Activated T-cell treated with anti-CD3 and anti-CD28 coated beads, Interleukin-2, amount 50 U/mL, for 72 hours (primary cell): ENCODE results near the gene CDH5. TPM values are rescaled to one million over a fixed set of nuclear protein-coding genes. Genes with fewer than 3 reads are reported as not detected.

Experiments used
- ATAC-seq, 2 donors: fragments of 150-1000 bp; cut with Tn5 transposase; replicated peaks in 1 of 2; 2 replicates each; pipeline ENCODE4 v1.10.0; 2021; ENCODE audit warnings: moderate library complexity in 2 of 2, mild to moderate bottlenecking in 1 of 2
- DNase-seq, 2 donors: peaks; one replicate each; pipeline ENCODE4 v3.0.0; 2021 to 2022; ENCODE audit warnings: mixed read lengths in 1 of 2
- H3K27ac Mint-ChIP-seq: one replicate; pipeline ENCODE4 v1.8.0; 2022; ENCODE audit warnings: mild to moderate bottlenecking, moderate library complexity, mixed read lengths
- H3K27me3 Mint-ChIP-seq: one replicate; pipeline ENCODE4 v1.8.0; 2022; ENCODE audit warnings: low read depth, mixed read lengths
- H3K36me3 Mint-ChIP-seq, 2 donors: one replicate each; pipeline ENCODE4 v1.8.0; 2022; ENCODE audit warnings: mixed read lengths in 2 of 2, mild to moderate bottlenecking in 1 of 2; ENCODE audit not compliant: insufficient read depth in 2 of 2
- H3K4me1 Mint-ChIP-seq: one replicate; pipeline ENCODE4 v1.8.0; 2022; ENCODE audit warnings: low read depth, mixed read lengths
- H3K4me3 Mint-ChIP-seq, 2 donors: one replicate each; pipeline ENCODE4 v1.8.0; 2022; ENCODE audit warnings: mild to moderate bottlenecking in 2 of 2, mixed read lengths in 2 of 2, moderate library complexity in 2 of 2
- H3K9me3 Mint-ChIP-seq, 2 donors: one replicate each; pipeline ENCODE4 v1.8.0; 2022; ENCODE audit warnings: mixed read lengths in 2 of 2
- total RNA-seq, 2 donors: library from RNA; stranded (reverse); gene quantifications; one replicate each; pipeline ENCODE4 v1.2.3, GENCODE V29; 2022

The CDH5 gene
- total RNA-seq, 2 donors from 2014 or later = not detected

- DNase-seq = no peak
- Mint-ChIP-seq H3K27me3 (no peaks in the 10 kb centered on the region), H3K4me3 (no peak overlapping the region), H3K4me1 (no peaks in the 10 kb centered on the region), H3K9me3 (no peaks in the 10 kb centered on the region), H3K36me3 (no peaks in the 10 kb centered on the region), H3K27ac (no peak overlapping the region)
- no peak for ATAC-seq
Measured at GRCh38 chr16:66372078-66372897, 5.8 kb downstream of the CDH5 start.

GRCh38 chr16:66372898-66373155 lies 6.3 kb downstream of the CDH5 start:
- H3K4me3 Mint-ChIP-seq = no peak overlapping the region
- H3K27ac Mint-ChIP-seq = no peak overlapping the region
- ATAC-seq (no peak), DNase-seq (no peak)
- no peaks in the 10 kb centered on the region for H3K4me1 Mint-ChIP-seq
- H3K27me3 Mint-ChIP-seq = no peaks in the 10 kb centered on the region
- H3K9me3 Mint-ChIP-seq = no peaks in the 10 kb centered on the region
- H3K36me3 Mint-ChIP-seq = no peaks in the 10 kb centered on the region

- no peak overlapping the region for H3K27ac Mint-ChIP-seq
- ATAC-seq = no peak
- DNase-seq = no peak
- H3K4me3 Mint-ChIP-seq = no peak overlapping the region
- H3K9me3 Mint-ChIP-seq = no peaks in the 10 kb centered on the region
- H3K27me3 Mint-ChIP-seq = no peaks in the 10 kb centered on the region
- H3K4me1 Mint-ChIP-seq = no peaks in the 10 kb centered on the region
- no peaks in the 10 kb centered on the region for H3K36me3 Mint-ChIP-seq
Measured at GRCh38 chr16:66373667-66374066, 7.2 kb downstream of the CDH5 start.

GRCh38 chr16:66374176-66374575 lies 7.7 kb downstream of the CDH5 start:
- H3K9me3 Mint-ChIP-seq = no peaks in the 10 kb centered on the region
- H3K27ac Mint-ChIP-seq = no peak overlapping the region
- no peaks in the 10 kb centered on the region for H3K27me3 Mint-ChIP-seq
- H3K36me3 Mint-ChIP-seq = no peaks in the 10 kb centered on the region
- no peaks in the 10 kb centered on the region for H3K4me1 Mint-ChIP-seq
- ATAC-seq (no peak), DNase-seq (no peak)
- H3K4me3 Mint-ChIP-seq = no peak overlapping the region

GRCh38 chr16:66375451-66375850 lies 9.0 kb downstream of the CDH5 start:
- ATAC-seq = no peak

GRCh38 chr16:66376114-66376513 lies 9.6 kb downstream of the CDH5 start:
- H3K36me3 Mint-ChIP-seq = peaks cover 0 to 3% of the 10 kb centered on the region in 2 donors
- H3K27me3 Mint-ChIP-seq = no peaks in the 10 kb centered on the region
- H3K4me1 Mint-ChIP-seq = no peaks in the 10 kb centered on the region
- peaks cover 10 to 11% of the 10 kb centered on the region in 2 donors for H3K9me3 Mint-ChIP-seq
- ATAC-seq (no peak), DNase-seq (no peak)
- no peak overlapping the region for H3K4me3 Mint-ChIP-seq
- no peak overlapping the region for H3K27ac Mint-ChIP-seq

More at GRCh38 chr16:66375451-66375850, 9.0 kb downstream of the CDH5 start:
- no peaks in the 10 kb centered on the region for H3K27me3 Mint-ChIP-seq
- H3K9me3 Mint-ChIP-seq = peaks cover 8% of the 10 kb centered on the region in 2 donors
- H3K4me1 Mint-ChIP-seq = no peaks in the 10 kb centered on the region
- no peak overlapping the region for H3K27ac Mint-ChIP-seq
- no peak for DNase-seq
- H3K4me3 Mint-ChIP-seq = no peak overlapping the region
- peaks cover 0 to 2% of the 10 kb centered on the region in 2 donors for H3K36me3 Mint-ChIP-seq

GRCh38 chr16:66376577-66377305 lies 10.2 kb downstream of the CDH5 start:
- DNase-seq (no peak), ATAC-seq (no peak)
- no peaks in the 10 kb centered on the region for H3K27me3 Mint-ChIP-seq
- H3K4me1 Mint-ChIP-seq = no peaks in the 10 kb centered on the region
- H3K36me3 Mint-ChIP-seq = peaks cover 0 to 3% of the 10 kb centered on the region in 2 donors
- peaks cover 10 to 11% of the 10 kb centered on the region in 2 donors for H3K9me3 Mint-ChIP-seq
- no peak overlapping the region for H3K27ac Mint-ChIP-seq
- no peak overlapping the region for H3K4me3 Mint-ChIP-seq

- Mint-ChIP-seq H3K27me3 (no peaks in the 10 kb centered on the region), H3K4me1 (no peaks in the 10 kb centered on the region), H3K9me3 (peaks cover 10 to 11% of the 10 kb centered on the region in 2 donors), H3K4me3 (no peak overlapping the region), H3K27ac (no peak overlapping the region), H3K36me3 (peaks cover 0 to 3% of the 10 kb centered on the region in 2 donors)
- DNase-seq (no peak), ATAC-seq (no peak)
Measured at GRCh38 chr16:66377324-66377723, 10.8 kb downstream of the CDH5 start.

GRCh38 chr16:66378741-66379570 lies 12.5 kb downstream of the CDH5 start:
- ATAC-seq (no peak), DNase-seq (no peak)
- Mint-ChIP-seq H3K9me3 (peaks cover 10 to 11% of the 10 kb centered on the region in 2 donors), H3K27me3 (no peaks in the 10 kb centered on the region), H3K4me1 (no peaks in the 10 kb centered on the region), H3K36me3 (peaks cover 0 to 3% of the 10 kb centered on the region in 2 donors), H3K4me3 (no peak overlapping the region), H3K27ac (peak overlapping the region; percentile 29)

GRCh38 chr16:66379571-66379941 lies 13.1 kb downstream of the CDH5 start:
- Mint-ChIP-seq H3K4me1 (no peaks in the 10 kb centered on the region), H3K4me3 (no peak overlapping the region), H3K27ac (peak overlapping the region; percentile 29), H3K27me3 (no peaks in the 10 kb centered on the region), H3K9me3 (peaks cover 10 to 11% of the 10 kb centered on the region in 2 donors), H3K36me3 (peaks cover 0 to 3% of the 10 kb centered on the region in 2 donors)
- no peak for DNase-seq
- ATAC-seq = no peak

- Mint-ChIP-seq H3K9me3 (peaks cover 10 to 11% of the 10 kb centered on the region in 2 donors), H3K4me3 (no peak overlapping the region), H3K27ac (no peak overlapping the region), H3K4me1 (no peaks in the 10 kb centered on the region), H3K27me3 (no peaks in the 10 kb centered on the region), H3K36me3 (peaks cover 0 to 3% of the 10 kb centered on the region in 2 donors)
- no peak for DNase-seq
- no peak for ATAC-seq
Measured at GRCh38 chr16:66380421-66380820, 13.9 kb downstream of the CDH5 start.

GRCh38 chr16:66381585-66382170 lies 15.2 kb downstream of the CDH5 start:
- H3K27ac Mint-ChIP-seq = no peak overlapping the region
- H3K36me3 Mint-ChIP-seq = peaks cover 0 to 3% of the 10 kb centered on the region in 2 donors
- peaks cover 10 to 11% of the 10 kb centered on the region in 2 donors for H3K9me3 Mint-ChIP-seq

More at GRCh38 chr16:66381585-66382170, 15.2 kb downstream of the CDH5 start:
- DNase-seq (no peak), ATAC-seq (no peak)
- H3K4me3 Mint-ChIP-seq = no peak overlapping the region
- no peaks in the 10 kb centered on the region for H3K27me3 Mint-ChIP-seq
- H3K4me1 Mint-ChIP-seq = no peaks in the 10 kb centered on the region
